H1 (cell line): ENCODE measurements around the gene SOX8. TPM values are rescaled to one million over a fixed set of nuclear protein-coding genes. Genes with fewer than 3 reads are reported as not detected.

Experiments
- CTCF ChIA-PET: fragments of 300-600 bp; sonication (Branson Sonifier 250); formaldehyde crosslinking; loops from one replicate; lab custom pipeline; 2021; ENCODE audit not compliant: partially characterized antibody; lab: Charles Lee
- POLR2A ChIA-PET: fragments of 300-600 bp; sonication (Branson Sonifier 250); formaldehyde crosslinking; loops from one replicate; lab custom pipeline; 2021; ENCODE audit warnings: inconsistent platforms; ENCODE audit not compliant: partially characterized antibody; lab: Charles Lee
- DNase-seq, 2 experiments: peaks; one replicate each; pipeline versions ENCODE4 v3.0.0 to v3.0.0-alpha.2; 2010 to 2022; ENCODE audit warnings: low spot score in 2 of 2, low read depth in 1 of 2, mixed read lengths in 1 of 2
- FAIRE-seq: peaks from 2 replicates; lab custom pipeline; 2011; peaks lifted over from hg19 to GRCh38; lab: Jason Lieb, UNC
- H2AFZ ChIP-seq: 2 replicates; pipeline ENCODE4 v1.8.1; 2012; ENCODE audit warnings: low read length, inconsistent platforms
- H2AK5ac ChIP-seq: 2 replicates; pipeline ENCODE4 v1.6.1; 2013; ENCODE audit warnings: low read depth, low read length
- H2BK120ac ChIP-seq: replicated peaks from 2 replicates; pipeline ENCODE3; 2013; ENCODE audit warnings: low read depth, low read length, inconsistent platforms
- H2BK12ac ChIP-seq: 2 replicates; pipeline ENCODE4 v1.6.1; 2013; ENCODE audit warnings: low read depth, low read length
- H2BK15ac ChIP-seq: 2 replicates; pipeline ENCODE4 v1.6.1; 2013; ENCODE audit warnings: low read length
- H2BK20ac ChIP-seq: 2 replicates; pipeline ENCODE4 v1.6.1; 2013; ENCODE audit warnings: low read length
- H2BK5ac ChIP-seq: 2 replicates; pipeline ENCODE4 v1.6.1; 2013; ENCODE audit warnings: low read depth, low read length
- H3K14ac ChIP-seq: 2 replicates; pipeline ENCODE4 v1.6.1; 2013; ENCODE audit warnings: inconsistent platforms; ENCODE audit not compliant: insufficient read length
- H3K18ac ChIP-seq: 2 replicates; pipeline ENCODE4 v1.6.1; 2013; ENCODE audit warnings: low read length; ENCODE audit errors: extremely low read depth
- H3K23ac ChIP-seq: 2 replicates; pipeline ENCODE4 v1.6.1; 2013; ENCODE audit warnings: inconsistent platforms; ENCODE audit not compliant: insufficient read length
- H3K23me2 ChIP-seq: 2 replicates; pipeline ENCODE4 v1.6.1; 2013; ENCODE audit warnings: low read depth, low read length
- H3K27ac ChIP-seq: 2 replicates; pipeline ENCODE4 v1.6.1; 2011; ENCODE audit warnings: low read depth, low read length, inconsistent platforms
- H3K27me3 ChIP-seq, 4 experiments: replicated peaks in 1 of 4; 1 replicate in 1 of 4; 2 replicates in 3 of 4; pipeline versions ENCODE4 v1.6.1 to v1.8.1; 2011 to 2013; ENCODE audit warnings: low read length in 3 of 4, mild to moderate bottlenecking in 3 of 4, inconsistent platforms in 2 of 4, mixed read lengths in 2 of 4, moderate library complexity in 1 of 4; ENCODE audit not compliant: control insufficient read depth in 3 of 4, insufficient read depth in 3 of 4; ENCODE audit errors: extremely low read depth in 1 of 4
- H3K36me3 ChIP-seq, 4 experiments: 2 replicates each; pipeline versions ENCODE4 v1.6.1 to v1.8.1; 2011 to 2013; ENCODE audit warnings: mild to moderate bottlenecking in 4 of 4, low read length in 3 of 4, moderate library complexity in 2 of 4, control low read depth in 1 of 4, inconsistent platforms in 1 of 4; ENCODE audit not compliant: insufficient read depth in 4 of 4, control insufficient read depth in 2 of 4
- H3K4ac ChIP-seq: replicated peaks from 2 replicates; pipeline ENCODE3; 2013; ENCODE audit warnings: low read length, low read depth, mixed read lengths, inconsistent platforms; ENCODE audit not compliant: insufficient read length
- H3K4me1 ChIP-seq, 4 experiments: replicated peaks in 1 of 4; 1 replicate in 1 of 4; 2 replicates in 3 of 4; pipeline versions ENCODE4 v1.6.1 to v1.8.1; 2011 to 2013; ENCODE audit warnings: low read length in 3 of 4, inconsistent platforms in 2 of 4, mixed read lengths in 1 of 4; ENCODE audit not compliant: insufficient read depth in 4 of 4, control insufficient read depth in 3 of 4
- H3K4me2 ChIP-seq, 2 experiments: 2 replicates each; pipeline versions ENCODE4 v1.6.1 to v1.8.1; 2011 to 2013; ENCODE audit warnings: low read depth in 2 of 2, low read length in 2 of 2, control low read depth in 1 of 2, inconsistent platforms in 1 of 2, mild to moderate bottlenecking in 1 of 2; ENCODE audit not compliant: insufficient read depth in 1 of 2
- H3K4me3 ChIP-seq, 4 experiments: fragments of 200-600, 300-600 bp in 1 of 4; sonication (generic), shearing (Covaris generic), sonication (Bioruptor Twin) in 1 of 4; 2 replicates each; pipeline versions ENCODE4 v1.5.1 to v1.8.1; 2011 to 2016; ENCODE audit warnings: low read length in 4 of 4, low read depth in 3 of 4, control low read depth in 2 of 4, inconsistent platforms in 2 of 4, mild to moderate bottlenecking in 2 of 4, mixed read lengths in 1 of 4, moderate library complexity in 1 of 4; ENCODE audit not compliant: insufficient read depth in 2 of 4; ENCODE audit errors: extremely low read depth in 1 of 4
- H3K56ac ChIP-seq: replicated peaks from 2 replicates; pipeline ENCODE3; 2013; ENCODE audit warnings: low read depth, mild to moderate bottlenecking, mixed read lengths, low read length, inconsistent platforms; ENCODE audit not compliant: insufficient read length
- H3K79me1 ChIP-seq: 2 replicates; pipeline ENCODE4 v1.6.1; 2013; ENCODE audit warnings: low read depth, low read length, control low read depth
- H3K79me2 ChIP-seq, 2 experiments: 2 replicates each; pipeline versions ENCODE4 v1.6.1 to v1.8.1; 2012 to 2013; ENCODE audit warnings: low read length in 2 of 2, mild to moderate bottlenecking in 2 of 2, inconsistent platforms in 1 of 2; ENCODE audit not compliant: insufficient read depth in 2 of 2, control insufficient read depth in 1 of 2
- H3K9ac ChIP-seq, 4 experiments: replicated peaks in 1 of 4; 1 replicate in 1 of 4; 2 replicates in 3 of 4; pipeline versions ENCODE4 v1.6.1 to v1.8.1; 2011 to 2013; ENCODE audit warnings: low read depth in 3 of 4, low read length in 3 of 4, control low read depth in 2 of 4, mild to moderate bottlenecking in 2 of 4, moderate library complexity in 2 of 4, inconsistent platforms in 1 of 4; ENCODE audit errors: extremely low read depth in 1 of 4
- H3K9me3 ChIP-seq, 2 experiments: 2 replicates each; pipeline versions ENCODE4 v1.6.1 to v1.8.1; 2012 to 2013; ENCODE audit warnings: mild to moderate bottlenecking in 2 of 2, moderate library complexity in 2 of 2, control low read depth in 1 of 2, inconsistent platforms in 1 of 2, low read depth in 1 of 2, low read length in 1 of 2, mixed read lengths in 1 of 2; ENCODE audit not compliant: insufficient read depth in 2 of 2
- H4K20me1 ChIP-seq, 2 experiments: replicated peaks in 1 of 2; 2 replicates each; pipeline versions ENCODE3 to v1.8.1; 2011 to 2013; ENCODE audit warnings: inconsistent platforms in 2 of 2, low read length in 2 of 2, mild to moderate bottlenecking in 1 of 2; ENCODE audit not compliant: insufficient read depth in 2 of 2, control insufficient read depth in 1 of 2
- H4K5ac ChIP-seq: 2 replicates; pipeline ENCODE4 v1.6.1; 2013; ENCODE audit warnings: low read length, low read depth, mixed read lengths, inconsistent platforms; ENCODE audit not compliant: insufficient read length
- H4K8ac ChIP-seq: 2 replicates; pipeline ENCODE4 v1.8.0; 2013; ENCODE audit warnings: mild to moderate bottlenecking, moderate library complexity, low read length, inconsistent platforms; ENCODE audit not compliant: insufficient read depth; ENCODE audit errors: extremely low read depth
- H4K91ac ChIP-seq: replicated peaks from 2 replicates; pipeline ENCODE3; 2013; ENCODE audit warnings: low read length, mixed read lengths, inconsistent platforms; ENCODE audit not compliant: insufficient read length
- CREB1 ChIP-seq: IDR thresholded peaks from 2 replicates; pipeline ENCODE4 v1.6.1; 2012; ENCODE audit warnings: inconsistent platforms
- EZH2 ChIP-seq: fragments of 200-600 bp; sonication (generic); IDR thresholded peaks from 2 replicates; pipeline ENCODE4 v1.7.1; 2012; ENCODE audit warnings: low read depth, mild to moderate bottlenecking, moderate library complexity, low read length, inconsistent platforms; ENCODE audit not compliant: severe bottlenecking
- FOSL1 ChIP-seq: IDR thresholded peaks from 2 replicates; pipeline ENCODE4 v1.6.1; 2011; ENCODE audit warnings: mild to moderate bottlenecking, low read depth, low read length, moderate library complexity; ENCODE audit not compliant: insufficient read depth
- HDAC2 ChIP-seq, 2 experiments: fragments of 300-600 bp in 1 of 2; sonication (generic) in 1 of 2; IDR thresholded peaks; 2 replicates each; pipeline ENCODE4 v1.6.1; 2011 to 2012; ENCODE audit warnings: low read depth in 2 of 2, low read length in 2 of 2, mild to moderate bottlenecking in 2 of 2, moderate library complexity in 2 of 2, borderline replicate concordance in 1 of 2, inconsistent platforms in 1 of 2
- HDAC6 ChIP-seq: IDR thresholded peaks from one replicate; pipeline ENCODE4 v1.7.1; 2012; ENCODE audit warnings: low read depth, mild to moderate bottlenecking, inconsistent platforms, low read length, moderate library complexity
- SUZ12 ChIP-seq: fragments of 200-600 bp; sonication (generic); IDR thresholded peaks from 2 replicates; pipeline ENCODE4 v1.6.1; 2012; ENCODE audit warnings: mild to moderate bottlenecking, inconsistent platforms, low read length, moderate library complexity, mixed read lengths
- WGBS, 2 experiments: shearing (Covaris generic) in 1 of 2; methylation state at CpG; one replicate each; pipeline versions ENCODE4 v1.1.6 to v1.1.7; 2013 to 2015; ENCODE audit warnings: low lambda C conversion rate in 2 of 2, mixed read lengths in 2 of 2, inconsistent platforms in 1 of 2, low coverage in 1 of 2, missing lambda C conversion rate in 1 of 2; ENCODE audit not compliant: insufficient replicate concordance in 2 of 2, insufficient coverage in 1 of 2, insufficient read length in 1 of 2; ENCODE audit errors: extremely low coverage in 1 of 2, missing lambda C conversion rate in 1 of 2; 5-methylcytosine and 5-hydroxymethylcytosine counted together
- polyA plus RNA-seq, 7 experiments: library from polyadenylated mRNA; depleted of rRNA in 3 of 7; stranded (reverse) in 5 of 7; unstranded in 2 of 7; fragments of >200 nt in 5 of 7; fragments of 200-250 nt in 2 of 7; gene quantifications; 1 replicate in 5 of 7; 2 replicates in 1 of 7; 4 replicates in 1 of 7; pipeline versions ENCODE4 v1.2.1 to v1.2.3, GENCODE V29; 2011 to 2013; ENCODE audit warnings: missing spikeins in 2 of 7, mixed read lengths in 2 of 7
- total RNA-seq: library from RNA; stranded (reverse); fragmentation: NEBNext Ultra II Directional; extraction: Animal tissue kit (Norgen Biotek cat#: 25700); gene quantifications from 2 replicates; pipeline ENCODE4 v1.2.1, GENCODE V29; 2021
- TF ChIP-seq, protein P1 (sequence below): IDR thresholded peaks from 2 replicates; pipeline ENCODE4 v1.6.1; 2012; ENCODE audit warnings: inconsistent platforms

SOX8 gene
- total and polyA plus RNA-seq, 2 of the 8 experiments (the other 6 are each of a cell fraction or from before 2014, with no cell fraction given) = 2.2 to 5.7 TPM

DNA sequence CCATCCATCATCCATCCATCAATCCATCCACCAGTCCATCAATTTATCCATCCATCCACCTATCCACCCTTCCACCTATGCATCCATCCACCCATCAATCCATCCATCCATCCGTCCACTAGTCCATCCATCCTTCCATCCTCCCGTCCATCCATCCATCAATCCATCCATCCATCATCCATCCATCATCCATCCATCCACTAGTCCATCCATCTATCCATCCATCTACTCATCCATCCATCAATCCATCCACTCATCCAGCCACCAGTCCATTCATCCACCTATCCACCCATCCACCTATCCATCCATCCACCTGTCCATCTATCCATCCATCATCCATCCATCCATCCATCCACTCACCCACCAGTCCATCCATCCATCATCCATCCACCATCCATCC is 51.0 kb downstream of the SOX8 start:
- Histone ChIP-seq H3K9ac (no peak overlapping the region), H2BK20ac (no peak overlapping the region), H3K14ac (peak overlapping the region; percentile 38), H4K91ac (no peak overlapping the region), H4K20me1 (peaks cover 0 to 13% of the 10 kb centered on the region in 2 experiments), H3K9me3 (peaks cover 4 to 15% of the 10 kb centered on the region in 2 experiments; a peak in 3 of 4 replicates), H3K27ac (no peak overlapping the region), H4K5ac (no peak overlapping the region), H2AFZ (no peak overlapping the region), H3K23me2 (peaks cover 23% of the 10 kb centered on the region; the same call in 1 of the 2 replicates), H3K79me2 (no peaks in the 10 kb centered on the region), H2AK5ac (no peak overlapping the region), H3K23ac (no peak overlapping the region), H3K56ac (no peak overlapping the region), H2BK5ac (no peak overlapping the region), H2BK12ac (no peak overlapping the region), H3K79me1 (no peaks in the 10 kb centered on the region), H4K8ac (no peak overlapping the region), H3K4me2 (no peak overlapping the region), H3K27me3 (no peaks in the 10 kb centered on the region), H2BK120ac (no peak overlapping the region), H2BK15ac (no peak overlapping the region), H3K36me3 (no peaks in the 10 kb centered on the region), H3K4me1 (peaks cover 0 to 9% (median 2%) of the 10 kb centered on the region in 4 experiments; a peak in 4 of 7 replicates), H3K4ac (no peak overlapping the region), H3K18ac (no peak overlapping the region), H3K4me3 (no peak overlapping the region)
- TF ChIP-seq CREB1 = no peak
- TF ChIP-seq HDAC2 (IDR thresholded peaks at IDR 0.05; ENCODE audit: borderline replicate concordance in 1 of 2, low read depth in 2 of 2, low read length in 2 of 2) = no peak
- no peak for TF ChIP-seq HDAC6
- TF ChIP-seq FOSL1 = no peak
- no peak for TF ChIP-seq SUZ12
- TF ChIP-seq EZH2 = no peak
- TF ChIP-seq, protein P1, sequence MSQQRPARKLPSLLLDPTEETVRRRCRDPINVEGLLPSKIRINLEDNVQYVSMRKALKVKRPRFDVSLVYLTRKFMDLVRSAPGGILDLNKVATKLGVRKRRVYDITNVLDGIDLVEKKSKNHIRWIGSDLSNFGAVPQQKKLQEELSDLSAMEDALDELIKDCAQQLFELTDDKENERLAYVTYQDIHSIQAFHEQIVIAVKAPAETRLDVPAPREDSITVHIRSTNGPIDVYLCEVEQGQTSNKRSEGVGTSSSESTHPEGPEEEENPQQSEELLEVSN = no peak
- FAIRE-seq (no peak), DNase-seq (no peak)
- WGBS, 2 experiments = 100% methylated on average over 2 of the region's 2 CpGs
- POLR2A ChIA-PET = no interaction called here
- CTCF ChIA-PET = no interaction called here
